Dedifferentiated amniotic fluid mesenchymal stem cell (primary cell): Measurements from ENCODE around the gene RER1.
A peak's percentile ranks its signal among the peaks of the same experiment; 100 is the strongest.

ENCODE experiments used
- DNase-seq: peaks from one replicate; pipeline ENCODE4 v3.0.0-alpha.2; 2016; ENCODE audit errors: extremely low spot score

Gene RER1

DNA sequence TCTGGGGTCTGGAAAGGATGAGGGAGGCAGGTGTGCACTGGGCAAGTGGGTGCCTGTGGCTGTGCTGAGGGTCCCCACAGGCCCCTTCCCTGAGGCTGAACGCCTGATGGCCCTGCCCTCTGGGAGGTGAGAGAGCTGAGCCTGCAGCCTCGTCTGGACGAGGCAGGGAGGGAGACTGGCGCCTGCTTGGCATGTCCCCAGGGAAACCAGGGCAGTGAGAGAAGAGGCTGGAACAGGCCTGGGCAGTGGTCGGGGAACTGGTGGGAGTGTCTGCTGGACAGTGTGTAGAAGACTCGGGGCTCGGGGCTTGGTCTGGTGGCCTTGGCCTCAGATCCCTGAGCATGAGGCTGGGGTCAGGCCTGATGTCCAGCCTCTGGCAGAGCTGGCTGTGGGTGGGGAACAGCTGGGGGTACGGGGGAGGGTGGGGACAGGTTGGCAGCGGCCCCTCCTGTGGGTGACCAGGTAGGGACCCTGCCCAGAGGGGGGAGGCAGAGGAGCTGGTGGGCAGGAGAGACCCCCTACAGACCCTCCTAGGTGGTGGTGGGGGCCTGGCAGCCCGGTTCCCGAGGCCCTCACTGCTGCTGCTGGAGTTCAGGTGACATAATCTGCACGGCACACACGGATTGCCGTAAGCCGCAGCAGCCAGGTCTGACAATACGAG is 53.7 kb downstream of the RER1 start:
- no peak for DNase-seq

GRCh38 chr1:2445823-2446215 is 54.2 kb downstream of the RER1 start:
- DNase-seq: no peak

GRCh38 chr1:2446394-2446793 is 54.8 kb downstream of the RER1 start:
- DNase-seq: no peak

GRCh38 chr1:2446861-2447260 is 55.2 kb downstream of the RER1 start:
- DNase-seq: no peak

- no peak for DNase-seq
Measured at GRCh38 chr1:2447276-2448097, 55.8 kb downstream of the RER1 start.

- no peak for DNase-seq
Measured at GRCh38 chr1:2448098-2448445, 56.4 kb downstream of the RER1 start.

DNA sequence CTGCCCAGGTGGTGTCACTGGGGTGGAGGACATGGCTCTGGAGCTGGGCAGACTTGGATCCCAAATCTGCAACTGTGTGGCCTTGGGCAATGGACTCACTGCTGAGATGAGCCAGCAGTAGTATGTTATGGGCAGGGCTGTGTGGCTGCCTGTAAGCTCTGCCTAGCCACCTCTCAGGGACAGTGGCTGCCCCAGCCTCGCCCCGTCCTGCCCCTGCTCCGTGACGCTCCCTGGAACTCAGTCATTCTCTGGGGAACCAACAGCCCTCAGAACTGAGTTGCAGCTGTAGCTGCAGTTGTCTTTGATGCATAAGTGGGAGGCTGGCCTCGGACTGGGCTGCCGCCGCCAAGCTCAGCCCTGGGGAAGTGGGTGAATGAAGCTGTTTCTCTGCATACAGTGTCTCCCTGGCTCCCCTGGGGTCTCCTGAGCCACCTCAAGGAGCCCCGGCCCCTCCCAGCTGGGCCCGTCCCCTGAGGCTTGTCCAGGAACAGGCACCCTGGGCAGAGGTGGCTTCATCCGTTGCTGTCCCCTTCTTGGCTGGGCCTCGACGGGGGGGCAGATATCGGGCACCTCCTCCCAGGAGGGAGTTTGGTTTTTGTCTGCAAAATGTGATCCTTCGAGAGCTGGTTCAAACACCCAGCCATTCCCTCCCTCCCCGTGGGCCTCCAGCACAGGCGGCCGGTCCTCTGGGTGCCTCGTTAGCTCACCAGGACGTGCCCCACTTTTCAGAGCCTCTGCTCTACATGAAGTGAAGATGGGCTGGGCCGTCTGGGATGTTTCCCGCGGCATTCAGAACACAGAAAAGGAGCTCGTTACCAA is 58.2 kb downstream of the RER1 start:
- no peak for DNase-seq

DNA sequence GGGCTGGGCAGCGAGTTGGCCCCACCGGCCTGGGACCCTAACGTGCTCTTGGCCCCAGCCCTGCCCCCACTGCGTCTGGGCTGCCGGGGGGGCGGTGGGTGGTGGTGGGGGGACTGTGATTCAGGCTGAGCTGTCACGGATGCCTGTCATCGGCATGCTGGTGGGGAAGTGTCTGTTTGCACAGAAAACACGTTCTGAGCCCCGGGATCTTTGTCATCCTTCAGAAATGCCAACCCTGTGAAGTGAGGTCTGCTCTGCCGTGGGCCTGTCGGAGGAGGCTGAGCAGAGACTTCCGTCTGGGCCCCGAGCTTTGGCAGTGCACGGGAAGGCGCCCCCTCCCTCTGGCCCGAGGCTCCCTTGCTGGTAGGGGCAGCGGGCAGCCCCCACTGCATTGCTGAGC is 60.1 kb downstream of the RER1 start:
- peak; percentile 50 for DNase-seq

DNA sequence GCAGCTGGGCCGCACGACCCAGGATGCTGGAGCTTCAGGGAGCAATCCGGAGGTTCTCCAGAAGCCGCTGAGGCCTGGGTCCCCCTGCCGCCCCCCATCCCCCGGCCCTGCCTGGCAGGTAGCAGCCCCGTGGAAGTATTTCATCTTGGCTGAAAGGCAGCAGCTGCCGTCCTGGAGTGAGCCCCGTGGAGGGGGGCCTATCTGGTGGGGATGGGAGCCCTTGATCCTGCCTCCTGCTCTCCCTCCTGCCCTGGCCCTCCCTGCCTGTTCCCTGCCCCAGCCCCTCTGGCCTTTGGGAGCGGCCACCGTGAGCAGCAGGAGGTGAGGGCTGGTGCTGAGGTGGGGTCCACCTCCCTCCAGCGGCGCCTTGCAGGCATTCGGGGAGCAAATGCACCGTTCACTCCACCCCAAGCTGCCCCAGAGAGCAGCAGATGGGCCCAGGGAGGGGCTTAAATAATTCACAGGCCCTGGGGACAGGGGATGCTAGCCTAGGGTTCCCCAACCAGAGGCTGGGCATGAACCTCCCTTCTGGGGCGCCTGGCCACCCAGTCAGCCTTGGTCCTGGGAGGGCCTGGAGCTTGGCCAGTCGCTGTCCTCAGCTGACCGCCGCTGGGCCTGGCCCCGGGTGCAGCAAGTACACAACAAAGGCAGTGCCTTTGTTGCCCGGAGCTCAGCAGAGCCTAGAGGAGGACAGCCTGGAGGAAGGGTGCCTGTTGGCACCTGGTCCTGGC is 60.7 kb downstream of the RER1 start:
- no peak for DNase-seq

- no peak for DNase-seq
Measured at GRCh38 chr1:2452932-2453315, 61.3 kb downstream of the RER1 start.

- DNase-seq: no peak
Measured at GRCh38 chr1:2454227-2454626, 62.6 kb downstream of the RER1 start.
